NCI-H1417 treated with DMSO at 0.1 percent for 48 hours (cell line): ENCODE results near the gene HOXA1.

Experiments
- DNase-seq: peaks from one replicate; lab custom pipeline; 2025; lab: John Stamatoyannopoulos, UW

HOXA1 gene

GRCh38 chr7:27131390-27131819 lies 35.6 kb upstream of the HOXA1 start:
- no peak for DNase-seq

GRCh38 chr7:27130540-27131389 lies 35.0 kb upstream of the HOXA1 start, which contains the start of gene HOXA4:
HOXA4 (minus strand) TSS chr7:27130757; CDS start chr7:27130733, 24 bp downstream.
- DNase-seq = no peak

- peak; percentile 37 for DNase-seq
Observed at GRCh38 chr7:27129729-27130539, 34.1 kb upstream of the HOXA1 start.

- DNase-seq = no peak
Observed at GRCh38 chr7:27128776-27129728, 33.3 kb upstream of the HOXA1 start.

- no peak for DNase-seq
Observed at GRCh38 chr7:27128034-27128433, 32.2 kb upstream of the HOXA1 start.

GRCh38 chr7:27126596-27127327 lies 31.0 kb upstream of the HOXA1 start:
- DNase-seq = no peak

GRCh38 chr7:27125986-27126394 lies 30.2 kb upstream of the HOXA1 start:
- no peak for DNase-seq

GRCh38 chr7:27124902-27125689 lies 29.3 kb upstream of the HOXA1 start:
- no peak for DNase-seq

GRCh38 chr7:27124096-27124901 lies 28.5 kb upstream of the HOXA1 start:
- no peak for DNase-seq

GRCh38 chr7:27123477-27124053 lies 27.8 kb upstream of the HOXA1 start:
- DNase-seq = no peak

- no peak for DNase-seq
Observed at GRCh38 chr7:27123007-27123476, 27.2 kb upstream of the HOXA1 start.

- DNase-seq = no peak
Observed at GRCh38 chr7:27122077-27122910, 26.5 kb upstream of the HOXA1 start.

- DNase-seq = no peak
Observed at GRCh38 chr7:27121684-27122076, 25.9 kb upstream of the HOXA1 start.

- DNase-seq = no peak
Observed at GRCh38 chr7:27119412-27119911, 23.7 kb upstream of the HOXA1 start.

- no peak for DNase-seq
Observed at GRCh38 chr7:27118580-27118979, 22.8 kb upstream of the HOXA1 start.

GRCh38 chr7:27117887-27118491 lies 22.2 kb upstream of the HOXA1 start:
- DNase-seq = no peak
